ENCODE measurements around the gene MYO3A.

- TF ChIP-seq, protein P1, sequence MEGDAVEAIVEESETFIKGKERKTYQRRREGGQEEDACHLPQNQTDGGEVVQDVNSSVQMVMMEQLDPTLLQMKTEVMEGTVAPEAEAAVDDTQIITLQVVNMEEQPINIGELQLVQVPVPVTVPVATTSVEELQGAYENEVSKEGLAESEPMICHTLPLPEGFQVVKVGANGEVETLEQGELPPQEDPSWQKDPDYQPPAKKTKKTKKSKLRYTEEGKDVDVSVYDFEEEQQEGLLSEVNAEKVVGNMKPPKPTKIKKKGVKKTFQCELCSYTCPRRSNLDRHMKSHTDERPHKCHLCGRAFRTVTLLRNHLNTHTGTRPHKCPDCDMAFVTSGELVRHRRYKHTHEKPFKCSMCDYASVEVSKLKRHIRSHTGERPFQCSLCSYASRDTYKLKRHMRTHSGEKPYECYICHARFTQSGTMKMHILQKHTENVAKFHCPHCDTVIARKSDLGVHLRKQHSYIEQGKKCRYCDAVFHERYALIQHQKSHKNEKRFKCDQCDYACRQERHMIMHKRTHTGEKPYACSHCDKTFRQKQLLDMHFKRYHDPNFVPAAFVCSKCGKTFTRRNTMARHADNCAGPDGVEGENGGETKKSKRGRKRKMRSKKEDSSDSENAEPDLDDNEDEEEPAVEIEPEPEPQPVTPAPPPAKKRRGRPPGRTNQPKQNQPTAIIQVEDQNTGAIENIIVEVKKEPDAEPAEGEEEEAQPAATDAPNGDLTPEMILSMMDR (IDR thresholded peaks at IDR 0.05; ENCODE audit: extremely low read depth in 1 of 2, insufficient read depth in 1 of 2, low read depth in 1 of 2, low read length in 2 of 2) = no peak
- no peak for TF ChIP-seq FOS (IDR thresholded peaks at IDR 0.05; ENCODE audit: borderline replicate concordance, insufficient read depth, low read length)
- no peak for TF ChIP-seq POLR2A (IDR thresholded peaks at IDR 0.05; ENCODE audit: low read depth, low read length)
- no peak for TF ChIP-seq MAX (IDR thresholded peaks at IDR 0.05; ENCODE audit: insufficient read depth, insufficient read length)
- no peak for TF ChIP-seq EZH2 (IDR thresholded peaks at IDR 0.05; ENCODE audit: borderline replicate concordance, low read depth, low read length, severe bottlenecking)
Observed at GRCh38 chr10:26242706-26243350, 308.8 kb downstream of the MYO3A start.

All from endothelial cell of umbilical vein (primary cell).